Ishikawa (cell line): ENCODE results near the gene ACBD3.
"Not testable (repeated sequence)": the region's sequence is repeated elsewhere in the genome, so short reads cannot be mapped to it uniquely, and the experiment has no call there.

Source experiments
- CEBPB ChIP-seq: IDR thresholded peaks from 2 replicates; pipeline ENCODE4 v1.6.1; 2012
- CREB1 ChIP-seq: IDR thresholded peaks from 2 replicates; pipeline ENCODE4 v1.6.1; 2012; ENCODE audit warnings: low read depth
- EGR1 ChIP-seq: IDR thresholded peaks from 2 replicates; pipeline ENCODE4 v1.6.1; 2012
- EP300 ChIP-seq: IDR thresholded peaks from 2 replicates; pipeline ENCODE4 v1.6.1; 2012; ENCODE audit warnings: borderline replicate concordance
- FOXM1 ChIP-seq: IDR thresholded peaks from 2 replicates; pipeline ENCODE4 v1.6.1; 2012; ENCODE audit warnings: low read depth, borderline replicate concordance
- MAX ChIP-seq: IDR thresholded peaks from 2 replicates; pipeline ENCODE4 v1.6.1; 2012
- NFIC ChIP-seq: IDR thresholded peaks from 2 replicates; pipeline ENCODE4 v1.6.1; 2012
- REST ChIP-seq: IDR thresholded peaks from 2 replicates; pipeline ENCODE4 v1.6.1; 2012; ENCODE audit warnings: low read depth, mild to moderate bottlenecking
- TAF1 ChIP-seq: IDR thresholded peaks from 2 replicates; pipeline ENCODE4 v1.6.1; 2012; ENCODE audit warnings: low read depth, mild to moderate bottlenecking
- TCF12 ChIP-seq: IDR thresholded peaks from 2 replicates; pipeline ENCODE4 v1.6.1; 2012; ENCODE audit warnings: low read depth
- YY1 ChIP-seq: IDR thresholded peaks from 2 replicates; pipeline ENCODE4 v1.6.1; 2012; ENCODE audit warnings: low read depth
- ZBTB7A ChIP-seq: IDR thresholded peaks from 2 replicates; pipeline ENCODE4 v1.6.1; 2012; ENCODE audit warnings: low read depth

- TF ChIP-seq NFIC, CREB1, TAF1, REST, FOXM1, ZBTB7A: not testable (repeated sequence)
- peak; percentile 46; the same call in 1 of the 2 replicates for TF ChIP-seq EP300
- peak; percentile 61 for TF ChIP-seq TCF12
- peak; percentile 77 for TF ChIP-seq CEBPB
- 0 out of 2 replicates have a peak, but pooled peaks have one; percentile 29 for TF ChIP-seq EGR1
- peak; percentile 59 for TF ChIP-seq MAX
- TF ChIP-seq YY1, result peak; percentile 50; the same call in 1 of the 2 replicates
These were observed 16.1 kb upstream of the ACBD3 start for GRCh38 chr1:226202666-226203065.
